Measurements from ENCODE around the gene GDA.

DNA sequence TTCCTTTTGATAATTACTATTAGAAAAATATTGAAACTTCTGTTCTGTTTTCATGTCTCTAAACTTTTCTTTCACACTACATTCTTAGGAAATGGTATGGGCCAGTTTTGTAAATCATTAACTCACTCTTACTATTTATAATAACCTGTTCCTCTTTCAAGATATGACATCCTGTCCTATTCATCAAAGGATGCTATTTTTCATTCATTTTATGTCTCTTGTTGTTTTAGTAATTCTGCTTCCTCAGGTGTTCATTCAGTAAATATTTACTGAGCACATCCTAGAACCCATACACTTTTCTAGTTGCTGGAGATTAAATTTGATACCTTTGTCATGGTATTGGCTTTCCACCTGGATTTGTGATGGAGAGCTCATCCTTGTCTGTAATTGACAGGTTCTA is 58.0 kb downstream of the GDA start:
- TF ChIP-seq, protein P1, sequence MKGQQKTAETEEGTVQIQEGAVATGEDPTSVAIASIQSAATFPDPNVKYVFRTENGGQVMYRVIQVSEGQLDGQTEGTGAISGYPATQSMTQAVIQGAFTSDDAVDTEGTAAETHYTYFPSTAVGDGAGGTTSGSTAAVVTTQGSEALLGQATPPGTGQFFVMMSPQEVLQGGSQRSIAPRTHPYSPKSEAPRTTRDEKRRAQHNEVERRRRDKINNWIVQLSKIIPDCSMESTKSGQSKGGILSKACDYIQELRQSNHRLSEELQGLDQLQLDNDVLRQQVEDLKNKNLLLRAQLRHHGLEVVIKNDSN (IDR thresholded peaks at IDR 0.05): no peak
- TF ChIP-seq TCF12 (IDR thresholded peaks at IDR 0.05; ENCODE audit: low read depth): no peak
- TF ChIP-seq EGR1 (IDR thresholded peaks at IDR 0.05): no peak
- no peak for TF ChIP-seq EP300 (IDR thresholded peaks at IDR 0.05; ENCODE audit: borderline replicate concordance)
- TF ChIP-seq, protein P2, sequence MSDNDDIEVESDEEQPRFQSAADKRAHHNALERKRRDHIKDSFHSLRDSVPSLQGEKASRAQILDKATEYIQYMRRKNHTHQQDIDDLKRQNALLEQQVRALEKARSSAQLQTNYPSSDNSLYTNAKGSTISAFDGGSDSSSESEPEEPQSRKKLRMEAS (IDR thresholded peaks at IDR 0.05): no peak
- no peak for TF ChIP-seq CEBPB (IDR thresholded peaks at IDR 0.05)
- no peak for TF ChIP-seq TAF1 (IDR thresholded peaks at IDR 0.05; ENCODE audit: low read depth)
- TF ChIP-seq CREB1 (IDR thresholded peaks at IDR 0.05; ENCODE audit: low read depth): no peak
- no peak for TF ChIP-seq TEAD4 (IDR thresholded peaks at IDR 0.05)
- no peak for TF ChIP-seq ZBTB7A (IDR thresholded peaks at IDR 0.05; ENCODE audit: low read depth)
